ENCODE results near the gene VTA1.
A peak's percentile ranks its signal among the peaks of the same experiment; 100 is the strongest.

Gene VTA1

DNA sequence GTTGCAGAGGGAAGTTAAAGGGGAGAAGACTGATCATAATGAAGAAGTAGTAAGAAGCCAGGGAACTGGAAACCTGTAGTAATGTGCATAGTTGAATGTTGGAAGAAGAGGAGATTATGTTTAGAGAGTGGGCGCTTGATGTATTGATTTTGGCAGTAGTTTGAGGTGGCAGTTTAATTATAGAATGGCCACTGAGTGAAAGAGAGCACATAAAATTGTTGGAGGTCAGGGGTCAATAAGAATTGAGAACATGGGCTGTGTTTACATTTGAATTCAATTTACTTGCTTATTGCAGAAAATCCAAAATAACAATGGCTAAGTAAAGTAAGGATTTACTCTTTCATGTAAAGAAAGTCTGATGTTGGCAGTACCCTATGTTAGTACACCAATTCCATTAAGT is 15.7 kb downstream of the VTA1 start:
- POLR2A ChIA-PET: no interaction called here

DNA sequence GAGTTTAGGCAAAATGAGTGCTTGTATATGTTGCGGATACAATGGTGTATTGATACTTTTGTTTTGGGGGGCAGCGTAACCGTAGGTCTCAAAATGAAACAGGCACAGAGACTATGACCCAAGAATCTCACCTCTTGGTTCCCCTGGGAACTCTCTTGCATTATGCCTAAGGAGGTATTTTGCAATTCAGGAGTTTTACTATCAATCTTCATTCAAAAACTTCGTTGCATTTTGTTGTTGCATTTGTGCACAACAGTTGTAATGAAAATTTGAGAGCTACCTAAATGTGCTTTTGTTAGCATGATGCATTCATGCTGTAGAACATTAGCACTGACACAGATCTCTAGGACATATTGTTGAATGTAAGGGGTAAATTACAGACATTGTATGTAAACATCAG is 18.2 kb downstream of the VTA1 start:
- TF ChIP-seq FOXK2 (IDR thresholded peaks at IDR 0.05) (no peak), SUZ12 (IDR thresholded peaks at IDR 0.05) (no peak), ELF4 (IDR thresholded peaks at IDR 0.05) (no peak), FOXA1 (IDR thresholded peaks at IDR 0.05) (no peak), ARNT (IDR thresholded peaks at IDR 0.05) (no peak), CTBP1 (IDR thresholded peaks at IDR 0.05; ENCODE audit: borderline replicate concordance) (no peak), SP1 (IDR thresholded peaks at IDR 0.05) (no peak), TARDBP (IDR thresholded peaks at IDR 0.05) (no peak), HDGF (IDR thresholded peaks at IDR 0.05; ENCODE audit: borderline replicate concordance) (no peak), L3MBTL2 (conservative IDR thresholded peaks at IDR 0.05) (no peak), PKNOX1 (IDR thresholded peaks at IDR 0.05) (no peak), NFRKB (IDR thresholded peaks at IDR 0.05) (no peak), FOXM1 (IDR thresholded peaks at IDR 0.05; ENCODE audit: borderline replicate concordance) (no peak), BHLHE40 (IDR thresholded peaks at IDR 0.05; ENCODE audit: borderline replicate concordance) (no peak), ZNF384 (IDR thresholded peaks at IDR 0.05) (no peak)
- ChIA-PET CTCF (interaction anchor here (1.2 kb wide), 1 partner anchor 9 kb away, joined by 5 read pairs; no protein-coding TSS in a partner anchor), POLR2A (no interaction called here)
- no peak for DNase-seq (ENCODE audit: extremely low spot score)

More for the DNA sequence above, 15.7 kb downstream of the VTA1 start:
- CTCF ChIA-PET: no interaction called here
- DNase-seq (ENCODE audit: extremely low spot score): no peak
- TF ChIP-seq HDGF (IDR thresholded peaks at IDR 0.05; ENCODE audit: borderline replicate concordance): no peak
- TF ChIP-seq FOXM1 (IDR thresholded peaks at IDR 0.05; ENCODE audit: borderline replicate concordance): no peak
- no peak for TF ChIP-seq ARNT (IDR thresholded peaks at IDR 0.05)
- 0 out of 2 replicates have a peak, but pooled peaks have one; percentile 11 for TF ChIP-seq PKNOX1 (IDR thresholded peaks at IDR 0.05)

DNA sequence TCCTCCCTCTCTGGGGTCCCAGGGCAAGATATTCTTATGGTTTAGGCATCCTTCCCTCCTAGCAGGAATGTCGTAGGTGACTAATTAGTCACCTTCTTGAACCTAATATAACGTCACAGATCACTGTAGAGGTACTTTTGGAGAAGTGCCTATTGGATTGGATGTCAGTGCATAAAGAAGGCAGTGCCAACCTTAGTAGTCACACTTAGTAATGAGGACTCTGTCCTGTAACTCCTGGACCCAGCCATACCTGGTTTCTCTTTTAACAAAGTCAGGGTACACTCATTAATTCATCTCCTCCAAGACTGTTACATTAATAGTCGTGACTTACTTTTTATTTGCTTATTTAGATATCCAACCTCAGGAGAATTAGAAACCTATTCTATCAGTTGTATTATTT is 20.0 kb downstream of the VTA1 start:
- CTCF ChIA-PET: interaction anchor here (0.6 kb wide), 1 partner anchor 8 kb away, joined by 3 read pairs; no protein-coding TSS in a partner anchor
- no peak for DNase-seq (ENCODE audit: extremely low spot score)
- POLR2A ChIA-PET: no interaction called here
- TF ChIP-seq FOXK2 (IDR thresholded peaks at IDR 0.05) (no peak), PKNOX1 (IDR thresholded peaks at IDR 0.05) (no peak), SP1 (IDR thresholded peaks at IDR 0.05) (no peak), BHLHE40 (IDR thresholded peaks at IDR 0.05; ENCODE audit: borderline replicate concordance) (no peak), SUZ12 (IDR thresholded peaks at IDR 0.05) (no peak), ELF4 (IDR thresholded peaks at IDR 0.05) (no peak), NFRKB (IDR thresholded peaks at IDR 0.05) (no peak), HDGF (IDR thresholded peaks at IDR 0.05; ENCODE audit: borderline replicate concordance) (no peak), LEF1 (IDR thresholded peaks at IDR 0.05; ENCODE audit: borderline replicate concordance) (no peak), CTBP1 (IDR thresholded peaks at IDR 0.05; ENCODE audit: borderline replicate concordance) (no peak), FOXM1 (IDR thresholded peaks at IDR 0.05; ENCODE audit: borderline replicate concordance) (no peak), L3MBTL2 (conservative IDR thresholded peaks at IDR 0.05) (no peak), TARDBP (IDR thresholded peaks at IDR 0.05) (no peak), ZNF384 (IDR thresholded peaks at IDR 0.05) (no peak), ARNT (IDR thresholded peaks at IDR 0.05) (no peak)

DNA sequence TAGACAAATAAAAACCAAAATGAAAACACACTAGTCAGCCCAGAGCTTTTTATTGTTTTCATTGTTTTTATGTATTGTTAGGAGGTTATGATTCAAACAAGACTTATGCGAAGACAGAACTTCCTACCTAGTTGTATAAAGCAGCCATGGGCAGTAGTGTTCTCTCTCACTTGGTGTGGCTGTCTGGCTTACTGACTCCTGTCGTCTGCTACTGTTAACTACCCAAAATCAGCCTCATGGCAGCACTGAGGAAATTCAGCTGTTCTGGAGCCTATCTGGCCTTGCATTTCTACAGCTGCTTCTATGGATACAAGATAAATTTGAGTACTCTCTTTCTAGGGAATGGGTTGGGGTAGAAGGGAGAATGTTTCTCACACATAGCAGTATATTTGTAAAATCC is 20.4 kb downstream of the VTA1 start:
- CTCF ChIA-PET: interaction anchor here (0.6 kb wide), 1 partner anchor 8 kb away, joined by 3 read pairs; no protein-coding TSS in a partner anchor

GRCh38 chr6:142171351-142171750 is 24.3 kb downstream of the VTA1 start:
- POLR2A ChIA-PET: no interaction called here
- CTCF ChIA-PET: no interaction called here
- no peak for DNase-seq (ENCODE audit: extremely low spot score)
- TF ChIP-seq ZNF384 (IDR thresholded peaks at IDR 0.05) (no peak), FOXA1 (IDR thresholded peaks at IDR 0.05) (no peak), ARNT (IDR thresholded peaks at IDR 0.05) (no peak), LEF1 (IDR thresholded peaks at IDR 0.05; ENCODE audit: borderline replicate concordance) (no peak), CTBP1 (IDR thresholded peaks at IDR 0.05; ENCODE audit: borderline replicate concordance) (no peak), L3MBTL2 (conservative IDR thresholded peaks at IDR 0.05) (no peak), FOXM1 (IDR thresholded peaks at IDR 0.05; ENCODE audit: borderline replicate concordance) (no peak), BHLHE40 (IDR thresholded peaks at IDR 0.05; ENCODE audit: borderline replicate concordance) (no peak), SP1 (IDR thresholded peaks at IDR 0.05) (no peak), HDGF (IDR thresholded peaks at IDR 0.05; ENCODE audit: borderline replicate concordance) (no peak), SUZ12 (IDR thresholded peaks at IDR 0.05) (no peak), NFRKB (IDR thresholded peaks at IDR 0.05) (no peak), TARDBP (IDR thresholded peaks at IDR 0.05) (no peak), ELF4 (IDR thresholded peaks at IDR 0.05) (no peak), FOXK2 (IDR thresholded peaks at IDR 0.05) (no peak), PKNOX1 (IDR thresholded peaks at IDR 0.05) (no peak)

More for the DNA sequence above, 20.4 kb downstream of the VTA1 start:
- no peak for DNase-seq (ENCODE audit: extremely low spot score)
- TF ChIP-seq CTBP1 (IDR thresholded peaks at IDR 0.05; ENCODE audit: borderline replicate concordance) (no peak), L3MBTL2 (conservative IDR thresholded peaks at IDR 0.05) (no peak), ARNT (IDR thresholded peaks at IDR 0.05) (no peak), PKNOX1 (IDR thresholded peaks at IDR 0.05) (no peak), FOXA1 (IDR thresholded peaks at IDR 0.05) (no peak), LEF1 (IDR thresholded peaks at IDR 0.05; ENCODE audit: borderline replicate concordance) (no peak), TARDBP (IDR thresholded peaks at IDR 0.05) (no peak)
- POLR2A ChIA-PET: no interaction called here

Measured in HEK293T (cell line).